Prostate gland (tissue), 2 donors: ENCODE data around the gene CEP131. TPM values are rescaled to one million over a fixed set of nuclear protein-coding genes. Genes with fewer than 3 reads are reported as not detected.

ENCODE experiments used
- DNase-seq: peaks from one replicate; pipeline ENCODE4 v3.0.0-alpha.2; 2019; ENCODE audit warnings: low spot score
- H3K27ac ChIP-seq, 2 donors: fragments of 200-600 bp; sonication (generic); 2 replicates each; pipeline ENCODE4 v1.5.1; 2017 to 2019
- H3K27me3 ChIP-seq: fragments of 200-600 bp; sonication (generic); replicated peaks from 2 replicates; pipeline ENCODE4 v1.5.1; 2019; ENCODE audit not compliant: insufficient read depth
- H3K36me3 ChIP-seq, 2 donors: fragments of 200-600 bp; sonication (generic); 1 replicate in 1 of 2; 2 replicates in 1 of 2; pipeline versions ENCODE4 v1.5.1 to v1.8.1; 2017 to 2019
- H3K4me1 ChIP-seq: fragments of 200-600 bp; sonication (generic); replicated peaks from 2 replicates; pipeline ENCODE4 v1.5.1; 2019
- H3K4me3 ChIP-seq, 2 donors: fragments of 200-600 bp; sonication (generic); 2 replicates each; pipeline ENCODE4 v1.5.1; 2017 to 2019
- H3K9me3 ChIP-seq: fragments of 200-600 bp; sonication (generic); 2 replicates; pipeline ENCODE4 v1.5.1; 2017
- POLR2A ChIP-seq: fragments of 450-650 bp; IDR thresholded peaks from one replicate; pipeline ENCODE4 v1.6.1; 2016; ENCODE audit warnings: antibody characterized with exemption, mild to moderate bottlenecking
- POLR2AphosphoS5 ChIP-seq: sonication (generic); formaldehyde crosslinking; IDR thresholded peaks from one replicate; pipeline ENCODE4 v1.6.1; 2017; ENCODE audit warnings: antibody characterized with exemption
- WGBS: methylation state at CpG from one replicate; pipeline ENCODE4 v1.1.5; 2018; 5-methylcytosine and 5-hydroxymethylcytosine counted together
- intact Hi-C: fragments of 100-400 bp; cut with DNase I; formaldehyde crosslinking; loops from one replicate; pipeline ENCODE4 v1.14.2; 2022
- total RNA-seq, 2 donors: library from RNA; depleted of rRNA; stranded (reverse); fragments of >200 nt; gene quantifications; one replicate each; pipeline ENCODE4 v1.1.0, GENCODE V29; 2016
- TF ChIP-seq, protein P1 (sequence below), 4 experiments: fragments of 200-600 bp in 2 of 4; fragments of 450-650 bp in 2 of 4; sonication (generic) in 2 of 4; IDR thresholded peaks; 1 replicate in 3 of 4; 2 replicates in 1 of 4; pipeline ENCODE4 v1.5.1; 2016 to 2019; ENCODE audit warnings: antibody characterized with exemption in 4 of 4, mild to moderate bottlenecking in 2 of 4, moderate library complexity in 2 of 4

CEP131 gene
- total RNA-seq, 2 donors from 2014 or later: 7.1 to 24.0 TPM

DNA sequence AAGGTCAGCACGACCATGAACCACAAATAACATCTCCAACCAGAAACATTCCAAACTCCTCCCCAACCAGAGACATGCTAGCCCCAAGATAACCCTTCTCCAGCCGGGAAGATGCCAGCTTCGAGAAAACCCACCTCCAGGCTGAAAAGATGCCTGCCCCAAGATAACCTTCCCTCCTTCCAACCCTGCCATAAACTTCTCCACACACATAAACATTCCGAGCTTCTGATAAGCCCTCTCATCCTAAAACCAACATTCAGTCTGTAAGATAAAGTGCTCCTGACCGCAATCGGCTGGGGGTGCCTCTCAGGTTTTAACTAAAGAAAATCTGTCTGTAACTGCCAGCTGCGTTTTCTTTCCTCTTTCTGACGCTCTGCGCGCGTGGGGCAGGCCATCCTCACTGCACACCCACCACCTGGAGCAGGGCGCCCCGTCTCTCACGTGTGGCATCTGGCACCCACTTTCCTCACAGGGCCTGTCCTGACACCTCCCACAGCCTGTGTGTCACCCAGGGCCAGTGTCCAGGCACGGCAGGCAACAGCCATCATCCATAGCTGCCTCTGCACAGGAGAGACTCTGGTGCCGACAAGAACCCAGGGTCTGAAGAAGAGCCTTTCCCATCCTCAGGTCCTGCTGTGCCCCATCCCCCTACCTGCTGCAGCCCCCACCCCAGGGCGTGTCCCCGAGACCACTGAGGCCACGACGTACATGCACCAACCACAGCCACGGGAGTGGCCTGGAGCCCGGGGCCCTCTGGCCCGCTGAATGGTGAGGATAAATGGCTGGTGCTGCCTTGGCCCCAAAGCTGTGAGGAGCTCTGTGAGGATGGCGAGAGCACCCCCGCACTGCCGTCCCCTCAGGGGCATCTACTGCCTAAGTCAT lies 12.4 kb upstream of the CEP131 start:
- no peak for DNase-seq
- intact Hi-C loops: no loop called here
- no peak overlapping the region for H3K27ac ChIP-seq
- no peak overlapping the region for H3K4me3 ChIP-seq
- peaks cover 5% of the 10 kb centered on the region for H3K4me1 ChIP-seq
- WGBS: 86% methylated on average over 26 of the region's 26 CpGs
- no peaks in the 10 kb centered on the region for H3K27me3 ChIP-seq
- H3K9me3 ChIP-seq: no peaks in the 10 kb centered on the region
- TF ChIP-seq POLR2AphosphoS5: no peak
- no peak for TF ChIP-seq POLR2A
- TF ChIP-seq, protein P1, sequence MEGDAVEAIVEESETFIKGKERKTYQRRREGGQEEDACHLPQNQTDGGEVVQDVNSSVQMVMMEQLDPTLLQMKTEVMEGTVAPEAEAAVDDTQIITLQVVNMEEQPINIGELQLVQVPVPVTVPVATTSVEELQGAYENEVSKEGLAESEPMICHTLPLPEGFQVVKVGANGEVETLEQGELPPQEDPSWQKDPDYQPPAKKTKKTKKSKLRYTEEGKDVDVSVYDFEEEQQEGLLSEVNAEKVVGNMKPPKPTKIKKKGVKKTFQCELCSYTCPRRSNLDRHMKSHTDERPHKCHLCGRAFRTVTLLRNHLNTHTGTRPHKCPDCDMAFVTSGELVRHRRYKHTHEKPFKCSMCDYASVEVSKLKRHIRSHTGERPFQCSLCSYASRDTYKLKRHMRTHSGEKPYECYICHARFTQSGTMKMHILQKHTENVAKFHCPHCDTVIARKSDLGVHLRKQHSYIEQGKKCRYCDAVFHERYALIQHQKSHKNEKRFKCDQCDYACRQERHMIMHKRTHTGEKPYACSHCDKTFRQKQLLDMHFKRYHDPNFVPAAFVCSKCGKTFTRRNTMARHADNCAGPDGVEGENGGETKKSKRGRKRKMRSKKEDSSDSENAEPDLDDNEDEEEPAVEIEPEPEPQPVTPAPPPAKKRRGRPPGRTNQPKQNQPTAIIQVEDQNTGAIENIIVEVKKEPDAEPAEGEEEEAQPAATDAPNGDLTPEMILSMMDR (IDR thresholded peaks at IDR 0.05): no peak
- H3K36me3 ChIP-seq: peaks cover 0 to 4% of the 10 kb centered on the region in 2 donors

DNA sequence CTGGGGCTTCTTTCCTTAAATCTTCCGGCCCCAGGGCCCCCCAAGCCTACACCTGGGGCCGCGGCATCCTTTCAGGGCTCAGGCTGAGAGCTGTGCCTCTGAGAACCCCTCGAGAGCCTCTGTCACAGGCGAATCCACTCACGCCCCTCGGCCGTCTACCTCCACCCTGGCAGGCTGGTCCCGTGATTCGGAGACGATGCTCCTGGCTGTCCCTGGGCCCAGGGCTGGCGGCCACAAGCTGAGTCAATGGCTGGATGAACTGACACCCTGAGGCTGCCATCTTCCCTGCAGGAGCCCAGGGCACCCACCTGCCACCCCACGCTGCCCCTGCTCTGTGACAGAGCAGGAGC lies 11.7 kb upstream of the CEP131 start:
- Histone ChIP-seq H3K27me3 (no peaks in the 10 kb centered on the region), H3K9me3 (no peaks in the 10 kb centered on the region), H3K36me3 (peaks cover 0 to 4% of the 10 kb centered on the region in 2 donors), H3K4me3 (no peak overlapping the region), H3K27ac (no peak overlapping the region), H3K4me1 (no peaks in the 10 kb centered on the region)
- WGBS: 91% methylated on average over 13 of the region's 13 CpGs
- DNase-seq: no peak
- intact Hi-C loops: no loop called here
- no peak for TF ChIP-seq POLR2A
- no peak for TF ChIP-seq POLR2AphosphoS5
- TF ChIP-seq, protein P1 (IDR thresholded peaks at IDR 0.05): no peak

DNA sequence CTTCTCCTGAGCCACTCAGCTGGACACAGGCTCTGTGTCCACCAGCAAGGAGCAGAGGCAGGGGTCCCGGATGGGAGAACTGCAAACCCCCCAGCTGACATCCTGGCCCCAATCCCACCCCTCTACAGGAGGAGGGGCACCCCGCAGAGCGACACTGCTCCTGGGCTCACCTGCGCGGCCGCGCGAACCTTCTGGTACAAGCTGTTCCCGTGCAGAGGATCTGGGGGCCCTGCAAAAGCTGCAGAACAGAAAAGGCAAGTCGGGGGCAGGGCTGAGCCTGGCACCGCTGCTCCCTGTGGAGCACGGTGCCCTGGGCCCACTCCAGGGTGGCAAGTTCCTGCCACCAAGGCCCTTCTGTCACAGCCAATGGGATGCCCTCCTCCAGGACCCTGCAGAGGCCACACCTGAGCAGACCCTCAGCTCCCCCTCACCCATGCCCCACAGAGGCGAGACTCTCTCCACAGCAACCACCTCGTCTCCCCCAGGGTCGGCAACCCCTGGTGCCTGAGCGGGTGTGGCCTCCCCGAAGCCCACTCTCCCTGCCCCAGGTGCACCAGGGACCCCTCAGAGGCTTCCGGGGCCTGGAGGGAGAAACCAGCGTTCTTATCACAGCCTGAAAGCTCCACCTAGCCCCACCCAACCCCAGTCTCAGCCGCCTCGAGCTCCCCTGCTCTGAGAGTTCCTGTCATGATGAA lies 11.2 kb upstream of the CEP131 start:
- intact Hi-C loops: no loop called here
- 92% methylated on average over 21 of the region's 21 CpGs for WGBS
- TF ChIP-seq, protein P1 (IDR thresholded peaks at IDR 0.05): no peak
- TF ChIP-seq POLR2A: no peak
- Histone ChIP-seq H3K4me3 (no peak overlapping the region), H3K36me3 (peaks cover 0 to 4% of the 10 kb centered on the region in 2 donors), H3K9me3 (no peaks in the 10 kb centered on the region), H3K27me3 (no peaks in the 10 kb centered on the region), H3K4me1 (no peaks in the 10 kb centered on the region), H3K27ac (no peak overlapping the region)
- no peak for DNase-seq

DNA sequence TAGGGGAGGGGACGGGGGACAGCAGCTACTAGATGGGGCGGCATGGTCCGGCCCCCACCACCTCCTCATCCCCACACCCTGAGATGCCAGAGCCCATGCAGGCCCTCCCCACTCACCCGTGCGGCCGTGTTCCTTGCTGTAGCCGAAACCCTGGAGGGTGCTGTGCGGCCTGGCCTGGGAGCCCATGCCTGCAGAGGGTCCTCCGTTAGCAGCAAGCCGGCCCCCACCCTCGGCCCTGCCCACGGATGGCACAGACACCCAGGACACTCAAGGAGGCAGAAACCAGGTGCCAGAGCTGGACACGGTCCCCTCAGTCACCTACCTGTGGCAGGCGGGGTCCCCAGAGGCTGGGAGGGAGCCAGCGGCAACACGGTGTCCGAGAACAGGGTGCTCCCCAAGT lies 10.6 kb upstream of the CEP131 start:
- WGBS: 89% methylated on average over 8 of the region's 17 CpGs
- DNase-seq: no peak
- Histone ChIP-seq H3K27ac (no peak overlapping the region), H3K4me3 (no peak overlapping the region), H3K27me3 (no peaks in the 10 kb centered on the region), H3K36me3 (peaks cover 0 to 4% of the 10 kb centered on the region in 2 donors), H3K9me3 (no peaks in the 10 kb centered on the region), H3K4me1 (no peaks in the 10 kb centered on the region)
- TF ChIP-seq, protein P1 (IDR thresholded peaks at IDR 0.05): no peak
- TF ChIP-seq POLR2AphosphoS5: no peak
- no peak for TF ChIP-seq POLR2A
- intact Hi-C loops: no loop called here
